ENCODE data around the gene HNF4A. TPM values are rescaled to one million over a fixed set of nuclear protein-coding genes. Genes with fewer than 3 reads are reported as not detected.

HNF4A gene
- total and polyA plus RNA-seq, 2 of the 13 experiments (the other 11 are each of a cell fraction or from before 2014, with no cell fraction given) = 80.9 to 169 TPM

DNA sequence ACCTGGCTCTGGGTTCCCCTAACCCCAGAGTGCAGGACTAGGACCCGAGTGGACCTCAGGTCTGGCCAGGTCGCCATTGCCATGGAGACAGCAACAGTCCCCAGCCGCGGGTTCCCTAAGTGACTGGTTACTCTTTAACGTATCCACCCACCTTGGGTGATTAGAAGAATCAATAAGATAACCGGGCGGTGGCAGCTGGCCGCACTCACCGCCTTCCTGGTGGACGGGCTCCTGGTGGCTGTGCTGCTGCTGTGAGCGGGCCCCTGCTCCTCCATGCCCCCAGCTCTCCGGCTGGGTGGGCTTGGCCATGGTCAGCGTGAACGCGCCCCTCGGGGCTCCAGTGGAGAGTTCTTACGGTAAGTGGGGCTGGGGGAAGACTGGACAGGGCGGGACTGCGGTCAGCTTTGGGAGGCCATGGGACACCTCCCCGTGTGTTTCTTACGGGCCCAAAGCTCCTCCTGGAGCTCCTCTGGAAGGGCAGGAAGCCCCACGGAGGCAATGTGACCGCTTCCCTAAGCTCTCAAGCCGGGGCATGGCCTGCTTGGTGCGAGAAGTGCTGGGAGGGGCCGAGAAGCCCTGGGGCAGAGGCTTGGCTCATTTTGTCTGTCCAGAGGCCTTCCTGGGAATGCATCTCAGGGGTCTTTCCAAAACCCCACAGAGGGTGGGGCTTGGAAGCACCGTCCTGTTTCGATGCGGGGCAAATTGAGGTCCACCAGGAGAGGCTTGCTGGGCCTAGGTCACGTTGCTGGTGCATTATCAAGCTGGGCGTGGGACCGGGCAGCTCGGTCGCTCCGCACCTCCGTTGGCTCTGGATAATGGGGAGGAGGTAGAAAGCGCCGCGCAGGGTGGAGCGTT, at the start of gene HNF4A (continued):
- TF ChIP-seq, protein P1, sequence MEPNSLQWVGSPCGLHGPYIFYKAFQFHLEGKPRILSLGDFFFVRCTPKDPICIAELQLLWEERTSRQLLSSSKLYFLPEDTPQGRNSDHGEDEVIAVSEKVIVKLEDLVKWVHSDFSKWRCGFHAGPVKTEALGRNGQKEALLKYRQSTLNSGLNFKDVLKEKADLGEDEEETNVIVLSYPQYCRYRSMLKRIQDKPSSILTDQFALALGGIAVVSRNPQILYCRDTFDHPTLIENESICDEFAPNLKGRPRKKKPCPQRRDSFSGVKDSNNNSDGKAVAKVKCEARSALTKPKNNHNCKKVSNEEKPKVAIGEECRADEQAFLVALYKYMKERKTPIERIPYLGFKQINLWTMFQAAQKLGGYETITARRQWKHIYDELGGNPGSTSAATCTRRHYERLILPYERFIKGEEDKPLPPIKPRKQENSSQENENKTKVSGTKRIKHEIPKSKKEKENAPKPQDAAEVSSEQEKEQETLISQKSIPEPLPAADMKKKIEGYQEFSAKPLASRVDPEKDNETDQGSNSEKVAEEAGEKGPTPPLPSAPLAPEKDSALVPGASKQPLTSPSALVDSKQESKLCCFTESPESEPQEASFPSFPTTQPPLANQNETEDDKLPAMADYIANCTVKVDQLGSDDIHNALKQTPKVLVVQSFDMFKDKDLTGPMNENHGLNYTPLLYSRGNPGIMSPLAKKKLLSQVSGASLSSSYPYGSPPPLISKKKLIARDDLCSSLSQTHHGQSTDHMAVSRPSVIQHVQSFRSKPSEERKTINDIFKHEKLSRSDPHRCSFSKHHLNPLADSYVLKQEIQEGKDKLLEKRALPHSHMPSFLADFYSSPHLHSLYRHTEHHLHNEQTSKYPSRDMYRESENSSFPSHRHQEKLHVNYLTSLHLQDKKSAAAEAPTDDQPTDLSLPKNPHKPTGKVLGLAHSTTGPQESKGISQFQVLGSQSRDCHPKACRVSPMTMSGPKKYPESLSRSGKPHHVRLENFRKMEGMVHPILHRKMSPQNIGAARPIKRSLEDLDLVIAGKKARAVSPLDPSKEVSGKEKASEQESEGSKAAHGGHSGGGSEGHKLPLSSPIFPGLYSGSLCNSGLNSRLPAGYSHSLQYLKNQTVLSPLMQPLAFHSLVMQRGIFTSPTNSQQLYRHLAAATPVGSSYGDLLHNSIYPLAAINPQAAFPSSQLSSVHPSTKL (CRISPR knock-in tag; IDR thresholded peaks at IDR 0.05) = peak; percentile 79
- peak; percentile 96 for TF ChIP-seq ZNF800 (CRISPR knock-in tag; IDR thresholded peaks at IDR 0.05)
- TF ChIP-seq MXD4 (CRISPR knock-in tag; IDR thresholded peaks at IDR 0.05) = peak; percentile 73
- TF ChIP-seq KLF12 (CRISPR knock-in tag; IDR thresholded peaks at IDR 0.05; ENCODE audit: borderline replicate concordance) = peak; percentile 98
- TF ChIP-seq SALL1 (CRISPR knock-in tag; IDR thresholded peaks at IDR 0.05) = peak; percentile 92
- no peak for TF ChIP-seq SNRNP70 (IDR thresholded peaks at IDR 0.05; ENCODE audit: low read depth, low read length)
- TF ChIP-seq HOXD1 (CRISPR knock-in tag; IDR thresholded peaks at IDR 0.05) = peak; percentile 73; the same call in 1 of the 2 replicates
- TF ChIP-seq ZNF776 (CRISPR knock-in tag; IDR thresholded peaks at IDR 0.05) = no peak
- TF ChIP-seq NFIB (CRISPR knock-in tag; IDR thresholded peaks at IDR 0.05; ENCODE audit: borderline replicate concordance) = no peak
- TF ChIP-seq, protein P2, sequence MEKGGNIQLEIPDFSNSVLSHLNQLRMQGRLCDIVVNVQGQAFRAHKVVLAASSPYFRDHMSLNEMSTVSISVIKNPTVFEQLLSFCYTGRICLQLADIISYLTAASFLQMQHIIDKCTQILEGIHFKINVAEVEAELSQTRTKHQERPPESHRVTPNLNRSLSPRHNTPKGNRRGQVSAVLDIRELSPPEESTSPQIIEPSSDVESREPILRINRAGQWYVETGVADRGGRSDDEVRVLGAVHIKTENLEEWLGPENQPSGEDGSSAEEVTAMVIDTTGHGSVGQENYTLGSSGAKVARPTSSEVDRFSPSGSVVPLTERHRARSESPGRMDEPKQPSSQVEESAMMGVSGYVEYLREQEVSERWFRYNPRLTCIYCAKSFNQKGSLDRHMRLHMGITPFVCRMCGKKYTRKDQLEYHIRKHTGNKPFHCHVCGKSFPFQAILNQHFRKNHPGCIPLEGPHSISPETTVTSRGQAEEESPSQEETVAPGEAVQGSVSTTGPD (CRISPR knock-in tag; IDR thresholded peaks at IDR 0.05) = peak; percentile 93; the same call in 1 of the 2 replicates
- TF ChIP-seq NR2F1 (CRISPR knock-in tag; IDR thresholded peaks at IDR 0.05) = peak in 1 of 2 experiments; percentile 17; a peak in 1 of 4 replicates
- TF ChIP-seq NR2C2 (CRISPR knock-in tag; IDR thresholded peaks at IDR 0.05; ENCODE audit: borderline replicate concordance) = peak; percentile 67
- peak; percentile 85 for TF ChIP-seq IKZF4 (CRISPR knock-in tag; IDR thresholded peaks at IDR 0.05; ENCODE audit: borderline replicate concordance, low read depth, not compliant biosample characterization)
- TF ChIP-seq HMG20A (CRISPR knock-in tag; IDR thresholded peaks at IDR 0.05; ENCODE audit: borderline replicate concordance) = no peak; the same call in none of the 2 replicates
- TF ChIP-seq, protein P3, sequence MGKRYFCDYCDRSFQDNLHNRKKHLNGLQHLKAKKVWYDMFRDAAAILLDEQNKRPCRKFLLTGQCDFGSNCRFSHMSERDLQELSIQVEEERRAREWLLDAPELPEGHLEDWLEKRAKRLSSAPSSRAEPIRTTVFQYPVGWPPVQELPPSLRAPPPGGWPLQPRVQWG (CRISPR knock-in tag; IDR thresholded peaks at IDR 0.05; ENCODE audit: borderline replicate concordance, low read depth) = no peak
- TF ChIP-seq, protein P4, sequence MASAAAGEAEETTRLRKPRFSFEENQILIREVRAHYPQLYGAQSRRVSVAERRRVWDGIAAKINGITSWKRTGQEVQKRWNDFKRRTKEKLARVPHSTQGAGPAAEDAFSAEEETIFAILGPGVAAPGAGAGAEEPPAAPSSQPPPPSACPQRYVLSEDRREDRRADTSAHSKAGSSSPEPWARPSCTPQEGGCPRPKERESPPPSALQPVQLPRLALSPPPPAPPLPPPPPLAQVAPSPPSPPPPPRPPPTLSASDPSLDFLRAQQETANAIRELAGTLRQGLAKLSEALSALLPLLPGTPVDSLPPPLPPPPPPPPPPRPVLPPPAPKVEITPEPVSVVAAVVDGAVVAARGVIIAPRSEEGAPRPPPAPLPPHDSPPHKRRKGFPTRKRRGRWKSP (CRISPR knock-in tag; IDR thresholded peaks at IDR 0.05) = peak; percentile 5; the same call in 1 of the 2 replicates
- TF ChIP-seq ZNF263 (CRISPR knock-in tag; IDR thresholded peaks at IDR 0.05) = peak; percentile 71
- TF ChIP-seq ZNF354B (CRISPR knock-in tag; IDR thresholded peaks at IDR 0.05) = peak; percentile 58; the same call in 1 of the 2 replicates
- peak; percentile 64; the same call in 1 of the 2 replicates for TF ChIP-seq NR2F2 (IDR thresholded peaks at IDR 0.05; ENCODE audit: borderline replicate concordance, low read depth)
- peak; percentile 81 for TF ChIP-seq DMAP1 (CRISPR knock-in tag; IDR thresholded peaks at IDR 0.05)
